Measurements from ENCODE around the gene GLUD1.
"Not testable (repeated sequence)": the region's sequence is repeated elsewhere in the genome, so short reads cannot be mapped to it uniquely, and the experiment has no call there.

The GLUD1 gene

DNA sequence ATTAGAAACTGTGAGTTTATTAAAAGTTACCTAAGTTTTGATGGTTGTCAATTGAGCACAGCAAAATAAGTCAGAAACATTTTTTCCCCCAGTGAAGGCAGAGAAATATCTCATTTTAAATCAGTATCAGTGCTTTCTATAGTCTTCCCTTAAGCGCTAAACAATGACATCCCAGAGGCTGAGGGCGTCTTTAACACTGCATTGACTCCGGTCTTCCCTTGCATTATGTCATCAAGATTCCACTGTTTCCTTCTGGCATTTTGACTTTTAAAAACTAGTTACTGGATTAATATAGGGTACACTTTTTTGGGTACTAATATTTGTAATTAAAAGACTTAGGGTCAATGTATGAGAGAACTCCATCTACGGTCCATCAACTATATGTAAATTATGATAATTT, 3.9 kb downstream of the GLUD1 start:
- DNase-seq (ENCODE audit: low read depth in 3 of 3) = no peak

DNA sequence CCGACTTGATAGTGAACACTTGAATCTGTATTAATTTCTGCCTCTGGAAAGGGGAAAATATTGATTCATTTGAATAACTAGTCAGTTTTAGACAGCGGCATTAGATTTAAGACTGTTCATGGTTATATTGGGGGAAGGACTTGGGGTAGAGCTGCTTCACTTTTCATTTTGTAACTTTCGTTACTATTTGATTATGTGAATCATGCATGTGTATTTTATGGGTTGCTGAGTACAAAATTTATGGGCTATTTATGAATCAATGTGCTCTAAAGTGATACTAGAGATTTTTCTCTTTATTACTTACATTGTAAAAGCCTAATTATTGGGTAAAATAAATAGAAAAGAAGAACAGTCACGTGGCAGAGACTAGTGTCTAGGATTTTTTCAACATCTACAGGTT, 4.9 kb downstream of the GLUD1 start:
- DNase-seq (ENCODE audit: low read depth in 3 of 3) = no peak

GRCh38 chr10:87085537-87085936, 9.1 kb downstream of the GLUD1 start:
- DNase-seq (ENCODE audit: low read depth in 3 of 3) = no peak

- not testable (repeated sequence) for DNase-seq (ENCODE audit: low read depth in 3 of 3)
These were observed 10.3 kb downstream of the GLUD1 start for GRCh38 chr10:87084291-87084782.

- DNase-seq (ENCODE audit: low read depth in 3 of 3) = not testable (repeated sequence)
These were observed 10.9 kb downstream of the GLUD1 start for GRCh38 chr10:87083576-87084290.

GRCh38 chr10:87082219-87082618, 12.4 kb downstream of the GLUD1 start:
- DNase-seq (ENCODE audit: low read depth in 3 of 3) = not testable (repeated sequence)

- DNase-seq (ENCODE audit: low read depth in 3 of 3) = not testable (repeated sequence)
These were observed 13.1 kb downstream of the GLUD1 start for GRCh38 chr10:87081574-87081973.

DNA sequence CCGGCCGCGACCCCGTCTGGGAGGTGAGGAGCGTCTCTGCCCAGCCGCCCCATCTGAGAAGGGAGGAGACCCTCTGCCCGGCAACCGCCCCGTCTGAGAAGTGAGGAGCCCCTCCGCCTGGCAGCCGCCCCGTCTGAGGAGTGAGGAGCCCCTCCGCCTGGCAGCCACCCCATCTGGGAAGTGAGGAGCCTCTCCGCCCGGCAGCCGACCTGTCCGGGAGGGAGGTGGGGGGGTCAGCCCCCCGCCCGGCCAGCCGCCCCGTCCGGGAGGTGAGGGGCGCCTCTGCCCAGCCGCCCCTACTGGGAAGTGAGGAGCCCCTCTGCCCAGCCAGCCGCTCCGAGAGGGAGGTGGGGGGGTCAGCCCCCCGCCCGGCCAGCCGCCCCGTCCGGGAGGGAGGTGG, 14.0 kb downstream of the GLUD1 start:
- DNase-seq (ENCODE audit: low read depth in 3 of 3) = not testable (repeated sequence)

GRCh38 chr10:87079106-87079836, 15.4 kb downstream of the GLUD1 start:
- no peak for DNase-seq (ENCODE audit: low read depth in 3 of 3)

DNA sequence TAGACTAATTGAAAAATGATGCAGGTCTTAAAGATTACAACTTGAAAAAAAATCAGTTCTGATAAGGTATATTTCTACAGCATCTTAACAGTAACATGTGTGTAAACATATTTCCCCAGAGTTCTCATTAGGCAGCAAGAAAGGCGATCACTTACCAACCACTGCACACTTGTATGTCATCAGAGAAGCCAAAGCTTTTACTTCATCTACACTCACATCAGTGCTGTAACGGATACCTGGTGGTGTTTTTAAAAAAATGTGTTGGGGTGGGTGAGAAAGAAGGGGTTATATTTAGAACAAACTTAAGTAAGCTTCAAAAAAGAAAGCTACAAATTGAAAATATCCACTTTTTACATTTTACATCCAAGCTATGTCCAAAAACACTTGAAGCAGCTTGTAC, 18.2 kb downstream of the GLUD1 start:
- not testable (repeated sequence) for DNase-seq (ENCODE audit: low read depth in 3 of 3)

DNA sequence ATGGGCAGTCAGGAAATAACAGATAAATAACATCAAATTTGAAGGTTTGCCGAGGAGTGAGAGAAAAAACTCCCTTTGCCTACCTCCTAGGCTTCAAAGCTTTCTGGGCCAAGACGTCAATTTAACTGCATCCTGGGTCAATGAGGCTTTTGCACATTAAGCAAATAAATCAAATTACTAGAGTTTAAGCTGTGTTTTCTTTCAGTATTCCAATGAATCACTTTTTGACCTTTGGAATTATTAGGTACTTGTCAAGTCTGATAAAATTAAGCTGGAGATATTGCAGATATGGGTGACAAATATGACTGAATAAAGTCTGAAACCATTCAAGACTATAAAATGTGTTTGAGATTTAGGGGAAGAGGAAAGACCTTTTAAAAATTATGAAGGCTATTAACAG, 22.2 kb downstream of the GLUD1 start:
- DNase-seq (ENCODE audit: low read depth in 3 of 3) = no peak

DNA sequence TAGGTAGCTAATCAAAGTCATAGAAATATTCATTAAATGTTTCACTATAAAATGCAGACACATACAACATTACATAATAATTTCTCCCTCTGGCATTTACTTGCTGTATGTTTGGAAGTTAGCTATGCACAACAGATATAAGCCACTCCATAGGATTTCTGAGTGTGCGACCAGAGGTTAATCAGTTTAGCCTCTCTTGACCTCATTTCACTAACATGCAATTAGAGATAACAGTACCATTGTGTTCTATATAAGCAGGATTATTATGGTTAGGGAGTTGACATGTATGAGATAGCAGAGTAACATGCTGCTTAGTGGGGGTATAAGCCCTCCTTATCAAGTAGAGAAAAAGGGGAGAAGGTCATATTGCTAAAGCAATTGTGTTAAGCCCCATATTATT, 26.4 kb downstream of the GLUD1 start:
- DNase-seq (ENCODE audit: low read depth in 3 of 3) = no peak

DNA sequence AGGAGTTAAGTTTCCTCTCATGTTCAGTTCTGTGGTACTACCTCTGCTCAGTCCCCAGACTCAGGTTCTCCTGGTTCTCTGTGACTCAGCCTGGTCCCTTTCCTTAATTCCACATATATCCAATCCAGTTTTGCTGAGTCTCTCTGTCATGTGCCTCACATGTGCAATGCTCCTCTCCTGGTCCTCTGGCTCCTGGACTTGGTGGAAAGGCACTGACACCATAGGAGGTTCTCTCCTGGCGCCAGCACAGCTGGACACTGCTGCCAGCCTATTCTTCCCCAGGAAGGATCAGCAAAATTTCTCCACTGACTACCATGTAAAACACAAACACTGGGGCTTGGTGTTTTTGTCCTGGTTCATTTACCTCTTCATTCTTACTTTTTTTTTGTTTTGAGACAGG, 27.8 kb downstream of the GLUD1 start:
- DNase-seq (ENCODE audit: low read depth in 3 of 3) = no peak

GRCh38 chr10:87066178-87066577, 28.5 kb downstream of the GLUD1 start:
- no peak for DNase-seq (ENCODE audit: low read depth in 3 of 3)

- DNase-seq (ENCODE audit: low read depth in 3 of 3) = no peak
These were observed 30.0 kb downstream of the GLUD1 start for GRCh38 chr10:87064651-87065050.

DNA sequence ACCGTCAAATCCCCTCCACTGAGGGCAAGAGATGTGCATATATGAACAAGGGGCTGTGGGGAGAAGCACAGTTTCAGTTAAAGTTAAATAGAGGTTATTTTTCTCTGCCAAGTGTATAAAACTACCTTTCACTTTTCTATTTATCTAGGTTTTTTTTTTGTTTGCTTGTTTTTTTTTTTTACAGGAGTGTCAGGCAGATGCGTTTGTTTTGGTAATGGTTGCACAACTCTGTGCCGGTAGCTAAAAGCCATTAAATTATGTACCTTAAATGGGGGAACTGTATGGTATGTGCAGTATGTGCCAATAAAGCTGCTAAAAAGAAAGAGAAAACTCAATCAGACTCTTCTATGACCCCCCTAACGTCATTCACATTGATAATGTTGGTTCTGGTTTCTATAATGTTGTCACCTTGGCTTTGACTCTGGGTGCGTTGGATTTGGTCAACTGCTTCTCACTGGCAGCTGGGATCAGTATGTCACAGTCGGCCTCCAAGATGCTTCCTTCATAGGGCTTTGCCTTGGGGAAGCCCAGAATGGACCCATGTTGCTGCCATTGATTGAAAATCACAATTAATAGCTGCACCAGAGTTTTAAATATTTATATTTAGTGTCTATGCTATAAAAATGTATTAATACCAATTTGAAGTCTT, 34.2 kb downstream of the GLUD1 start:
- DNase-seq (ENCODE audit: low read depth in 3 of 3) = no peak

DNA sequence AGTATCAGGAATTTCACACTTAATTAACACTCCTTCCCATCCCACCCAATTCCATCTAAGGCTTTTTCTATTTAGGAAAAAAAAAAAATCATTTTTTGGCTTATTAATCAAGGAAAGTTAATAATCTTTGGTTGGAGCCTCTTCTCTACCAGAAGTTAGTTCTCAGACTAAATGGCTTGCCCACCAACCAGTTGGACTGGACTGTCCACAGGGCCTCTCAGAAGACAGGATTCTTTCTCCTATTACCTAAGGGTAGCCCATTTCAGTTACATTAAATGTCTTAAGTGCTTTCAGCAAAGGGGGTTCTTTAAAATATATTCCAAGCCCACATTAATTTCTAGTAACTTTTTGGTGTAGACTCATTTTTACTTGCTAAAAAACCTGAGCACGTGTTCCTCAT, 35.2 kb downstream of the GLUD1 start:
- DNase-seq (ENCODE audit: low read depth in 3 of 3) = no peak

DNA sequence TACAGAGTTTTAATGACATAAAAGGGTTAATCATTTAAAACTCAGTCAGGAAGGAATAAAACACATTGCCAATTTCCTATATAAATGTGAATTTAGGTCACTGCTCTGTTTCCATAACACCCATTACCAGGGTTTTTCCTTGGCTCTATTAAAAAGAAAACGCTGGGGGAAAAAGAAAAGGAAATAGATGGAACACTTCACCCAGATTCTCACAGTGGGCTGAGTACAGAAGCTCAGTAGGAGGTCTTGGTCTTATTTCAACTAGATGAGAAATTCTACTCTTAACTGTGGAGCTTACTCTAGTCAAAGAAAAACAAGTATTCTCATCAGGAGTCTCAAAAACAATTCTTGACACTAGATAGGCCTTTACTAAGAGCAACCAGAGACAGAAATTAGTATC, 36.5 kb downstream of the GLUD1 start:
- DNase-seq (ENCODE audit: low read depth in 3 of 3) = no peak

DNA sequence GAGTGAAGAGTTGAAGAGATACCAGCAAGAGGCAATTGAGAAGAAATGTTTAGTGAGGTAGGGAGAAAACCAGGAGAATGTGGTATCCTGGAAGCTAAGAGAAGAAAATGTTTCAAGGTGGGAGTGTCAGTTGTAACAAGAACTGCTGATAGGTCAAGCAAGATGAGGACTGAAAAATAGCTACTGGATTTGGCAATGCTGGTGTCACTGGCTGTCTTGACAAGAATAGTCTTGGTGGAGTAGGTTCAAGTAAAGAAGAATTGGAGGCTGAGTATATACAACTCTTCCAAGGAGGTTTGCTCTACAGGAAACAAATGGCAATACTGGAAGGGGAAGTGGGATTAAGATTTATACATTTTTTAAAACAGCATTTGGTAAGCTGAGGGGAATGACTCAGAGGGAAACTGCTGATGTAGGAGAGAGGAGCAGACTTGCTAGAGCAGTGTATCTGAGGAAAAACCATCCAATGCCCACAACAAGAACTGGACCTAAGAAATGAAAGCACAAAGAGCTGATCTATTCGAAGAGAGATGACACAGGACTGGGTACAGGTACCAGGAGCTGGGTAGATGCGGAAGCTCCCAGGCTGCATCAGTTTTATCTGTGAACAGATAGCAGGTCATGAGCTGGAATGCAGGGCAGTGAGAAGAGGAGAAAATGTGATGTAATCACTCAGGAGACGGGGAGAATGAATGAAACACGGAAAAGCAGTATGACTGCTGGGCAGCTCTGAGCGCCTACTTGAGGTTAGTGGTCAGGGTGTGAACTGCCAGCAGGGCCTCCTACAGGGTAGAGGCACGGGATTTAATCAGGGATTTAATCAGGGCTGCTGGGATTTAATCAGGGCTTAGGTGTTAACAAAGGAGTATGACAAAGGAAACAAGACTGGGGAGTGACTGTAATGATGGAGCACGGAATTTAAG, 40.0 kb downstream of the GLUD1 start:
- DNase-seq (ENCODE audit: low read depth in 3 of 3) = peak in 1 of 3 donors; percentile 2

DNA sequence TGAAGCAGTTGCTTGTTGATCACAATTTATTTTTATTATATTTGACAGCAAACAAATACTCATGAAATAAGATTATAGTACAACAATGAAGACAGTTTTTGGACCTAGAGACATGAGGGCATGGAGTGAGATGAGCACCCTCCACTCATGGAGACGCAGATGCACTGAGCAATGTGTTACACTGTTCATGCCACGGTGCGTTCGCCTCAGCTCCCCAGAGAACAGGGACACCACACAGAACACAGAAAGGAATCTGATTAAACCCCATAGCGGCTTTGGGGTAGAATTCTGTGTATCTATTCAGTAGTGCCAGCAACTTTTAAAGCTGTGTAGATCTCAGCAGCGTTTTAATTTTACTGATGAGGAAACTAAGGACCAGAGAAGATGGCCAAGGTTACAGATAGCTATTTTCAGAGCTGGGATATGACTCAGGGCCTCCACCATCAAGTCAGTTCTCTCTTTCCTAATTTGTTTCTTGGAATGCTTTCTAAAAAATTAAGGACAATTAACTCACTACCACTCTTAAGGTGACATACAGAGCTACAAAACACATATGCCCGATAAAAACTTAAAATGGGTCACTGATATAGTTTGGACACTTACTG, 41.0 kb downstream of the GLUD1 start:
- no peak for DNase-seq (ENCODE audit: low read depth in 3 of 3)

GRCh38 chr10:87053111-87053510, 41.5 kb downstream of the GLUD1 start:
- no peak for DNase-seq (ENCODE audit: low read depth in 3 of 3)

Data from stimulated activated CD4-positive, alpha-beta T cell treated with anti-CD3 and anti-CD28 coated beads, TNF-alpha, amount 100 ng/mL, for 48 hours (primary cell).